Caco-2 (cell line): Measurements from ENCODE around the gene HAUS3. TPM values are rescaled to one million over a fixed set of nuclear protein-coding genes. Genes with fewer than 3 reads are reported as not detected.

Experiments used
- BruUV-seq: library from RNA; stranded (reverse); fragments of 400-500 nt; replicated peaks from 2 replicates; lab custom pipeline; 2021; lab: Mats Ljungman, UMichigan
- CTCF ChIA-PET: fragments of 300-600 bp; sonication (Branson Sonifier 250); formaldehyde crosslinking; loops from one replicate; lab custom pipeline; 2022; ENCODE audit warnings: antibody characterized with exemption; lab: Charles Lee
- POLR2A ChIA-PET: fragments of 300-600 bp; sonication (Branson Sonifier 250); formaldehyde crosslinking; loops from one replicate; lab custom pipeline; 2022; ENCODE audit warnings: antibody characterized with exemption; lab: Charles Lee
- DNase-seq, 2 experiments: peaks; one replicate each; pipeline versions ENCODE4 v3.0.0 to v3.0.0-alpha.2; 2020 to 2022
- H3K27me3 ChIP-seq: replicated peaks from 2 replicates; pipeline ENCODE4 v1.6.0; 2011; ENCODE audit warnings: low read length; ENCODE audit not compliant: control insufficient read depth, insufficient read depth
- H3K36me3 ChIP-seq: 2 replicates; pipeline ENCODE4 v1.5.1; 2011; ENCODE audit warnings: low read length; ENCODE audit not compliant: control insufficient read depth, insufficient read depth
- H3K4me1 ChIP-seq: fragments of 250-450 bp; sonication (Bioruptor Pico); 2 replicates; pipeline ENCODE4 v1.5.1; 2020; ENCODE audit warnings: mild to moderate bottlenecking
- H3K4me3 ChIP-seq: 2 replicates; pipeline ENCODE4 v1.5.1; 2011; ENCODE audit warnings: low read depth, mild to moderate bottlenecking, control low read depth, low read length
- H3K9me3 ChIP-seq: fragments of 250-450 bp; sonication (Bioruptor Pico); 2 replicates; pipeline ENCODE4 v1.5.1; 2020; ENCODE audit warnings: mild to moderate bottlenecking, moderate library complexity
- H3K27ac Mint-ChIP-seq: one replicate; pipeline ENCODE4 v1.8.0; 2022; ENCODE audit warnings: mixed read lengths; ENCODE audit not compliant: unreplicated experiment
- H3K27me3 Mint-ChIP-seq: one replicate; pipeline ENCODE4 v1.8.0; 2022; ENCODE audit warnings: mixed read lengths; ENCODE audit not compliant: insufficient read depth, unreplicated experiment
- H3K36me3 Mint-ChIP-seq: one replicate; pipeline ENCODE4 v1.8.0; 2022; ENCODE audit warnings: mild to moderate bottlenecking, mixed read lengths; ENCODE audit not compliant: insufficient read depth, unreplicated experiment
- H3K4me1 Mint-ChIP-seq: one replicate; pipeline ENCODE4 v1.8.0; 2022; ENCODE audit warnings: low read depth, mixed read lengths; ENCODE audit not compliant: unreplicated experiment
- H3K4me3 Mint-ChIP-seq: one replicate; pipeline ENCODE4 v1.8.0; 2022; ENCODE audit warnings: mild to moderate bottlenecking, moderate library complexity, mixed read lengths; ENCODE audit not compliant: unreplicated experiment
- H3K9me3 Mint-ChIP-seq: one replicate; pipeline ENCODE4 v1.8.0; 2022; ENCODE audit warnings: mixed read lengths; ENCODE audit not compliant: unreplicated experiment
- CTCF ChIP-seq, 2 experiments: fragments of 200-600 bp in 1 of 2; IDR thresholded peaks; 1 replicate in 1 of 2; 2 replicates in 1 of 2; pipeline versions ENCODE4 v1.5.1 to v1.8.0; 2011 to 2022; ENCODE audit warnings: antibody characterized with exemption in 1 of 2, control low read depth in 1 of 2, inconsistent platforms in 1 of 2, low read depth in 1 of 2, low read length in 1 of 2, mild to moderate bottlenecking in 1 of 2, moderate library complexity in 1 of 2; ENCODE audit not compliant: insufficient read depth in 1 of 2, severe bottlenecking in 1 of 2, unreplicated experiment in 1 of 2
- intact Hi-C: fragments of 100-400 bp; cut with micrococcal nuclease; formaldehyde crosslinking; loops from one replicate; pipeline ENCODE4 v1.10.0; 2022; ENCODE audit not compliant: unreplicated experiment
- total RNA-seq: library from RNA; stranded (reverse); gene quantifications from 2 replicates; pipeline ENCODE4 v1.2.3, GENCODE V29; 2022

HAUS3 gene
- total RNA-seq, 1 experiment from 2014 or later: 17.9 TPM

GRCh38 chr4:2193326-2193725 lies 48.6 kb downstream of the HAUS3 start:
- BruUV-seq: no TSS peak
- POLR2A ChIA-PET: no interaction called here
- intact Hi-C loops: no loop called here
- Histone ChIP-seq H3K4me1 (peaks cover 17% of the 10 kb centered on the region), H3K4me3 (no peak overlapping the region), H3K36me3 (no peaks in the 10 kb centered on the region), H3K9me3 (no peaks in the 10 kb centered on the region), H3K27me3 (no peaks in the 10 kb centered on the region)
- Mint-ChIP-seq H3K36me3 (peaks cover 7% of the 10 kb centered on the region), H3K4me3 (peak overlapping the region; percentile 25), H3K27me3 (no peaks in the 10 kb centered on the region), H3K9me3 (no peaks in the 10 kb centered on the region), H3K27ac (peak overlapping the region; percentile 26), H3K4me1 (peaks cover 18% of the 10 kb centered on the region)
- CTCF ChIA-PET: no interaction called here
- no peak for TF ChIP-seq CTCF (IDR thresholded peaks at IDR 0.05; ENCODE audit: insufficient read depth in 1 of 2, low read depth in 1 of 2, low read length in 1 of 2, severe bottlenecking in 1 of 2, unreplicated experiment in 1 of 2)
- peak; percentile 19 to 69 for DNase-seq

- no peak for DNase-seq
- peaks cover 10% of the 10 kb centered on the region for H3K9me3 Mint-ChIP-seq
- Histone ChIP-seq H3K4me3 (no peak overlapping the region), H3K27me3 (no peaks in the 10 kb centered on the region), H3K9me3 (no peaks in the 10 kb centered on the region; the same call in 1 of the 2 replicates), H3K4me1 (no peaks in the 10 kb centered on the region), H3K36me3 (no peaks in the 10 kb centered on the region)
- ChIA-PET CTCF (no interaction called here), POLR2A (no interaction called here)
- no TSS peak for BruUV-seq
- H3K27me3 Mint-ChIP-seq: no peaks in the 10 kb centered on the region
- H3K27ac Mint-ChIP-seq: no peak overlapping the region
- intact Hi-C loops: loop anchor here (1.0 to 10.0 kb wide), 6 partner anchors 92 to 440 kb away; partner anchors contain the start of gene NELFA
- TF ChIP-seq CTCF (IDR thresholded peaks at IDR 0.05; ENCODE audit: insufficient read depth in 1 of 2, low read depth in 1 of 2, low read length in 1 of 2, severe bottlenecking in 1 of 2, unreplicated experiment in 1 of 2): no peak
- H3K36me3 Mint-ChIP-seq: no peaks in the 10 kb centered on the region
- no peak overlapping the region for H3K4me3 Mint-ChIP-seq
- no peaks in the 10 kb centered on the region for H3K4me1 Mint-ChIP-seq
Measured at GRCh38 chr4:2186865-2187172, 55.1 kb downstream of the HAUS3 start.

GRCh38 chr4:2186133-2186864 lies 55.6 kb downstream of the HAUS3 start:
- no peak overlapping the region for H3K27ac Mint-ChIP-seq
- BruUV-seq: no TSS peak
- CTCF ChIA-PET: no interaction called here
- intact Hi-C loops: loop anchor here (1.0 to 10.0 kb wide), 6 partner anchors 91 to 439 kb away; partner anchors contain the start of gene NELFA
- H3K9me3 Mint-ChIP-seq: peaks cover 10% of the 10 kb centered on the region
- H3K36me3 Mint-ChIP-seq: no peaks in the 10 kb centered on the region
- H3K4me3 Mint-ChIP-seq: no peak overlapping the region
- Histone ChIP-seq H3K36me3 (no peaks in the 10 kb centered on the region), H3K4me1 (no peaks in the 10 kb centered on the region), H3K27me3 (no peaks in the 10 kb centered on the region), H3K4me3 (no peak overlapping the region), H3K9me3 (no peaks in the 10 kb centered on the region; the same call in 1 of the 2 replicates)
- POLR2A ChIA-PET: no interaction called here
- H3K27me3 Mint-ChIP-seq: no peaks in the 10 kb centered on the region
- DNase-seq: peak; percentile 49 to 58
- H3K4me1 Mint-ChIP-seq: no peaks in the 10 kb centered on the region
- peak; percentile 63 for TF ChIP-seq CTCF (IDR thresholded peaks at IDR 0.05; ENCODE audit: insufficient read depth in 1 of 2, low read depth in 1 of 2, low read length in 1 of 2, severe bottlenecking in 1 of 2, unreplicated experiment in 1 of 2)
